ENCODE measurements around the gene PSMC3IP. TPM values are rescaled to one million over a fixed set of nuclear protein-coding genes. Genes with fewer than 3 reads are reported as not detected.

The PSMC3IP gene
- total and polyA plus RNA-seq, 10 donors, result 1.9 to 5.6 (median 3.8) TPM

GRCh38 chr17:42530952-42531454 is 46.5 kb downstream of the PSMC3IP start:
- Histone ChIP-seq H3K27ac (peak overlapping the region in 6 of 8 donors; percentile 79 to 90 (median 84)), H3K9me3 (no peaks in the 10 kb centered on the region), H3K4me1 (peaks cover 28 to 85% (median 60%) of the 10 kb centered on the region in 6 donors), H3K36me3 (no peaks in the 10 kb centered on the region), H3K4me3 (no peak overlapping the region), H3K27me3 (replicated peaks in 1 of 7) (no peaks in the 10 kb centered on the region)
- DNase-seq, result no peak
- TF ChIP-seq, protein P1, sequence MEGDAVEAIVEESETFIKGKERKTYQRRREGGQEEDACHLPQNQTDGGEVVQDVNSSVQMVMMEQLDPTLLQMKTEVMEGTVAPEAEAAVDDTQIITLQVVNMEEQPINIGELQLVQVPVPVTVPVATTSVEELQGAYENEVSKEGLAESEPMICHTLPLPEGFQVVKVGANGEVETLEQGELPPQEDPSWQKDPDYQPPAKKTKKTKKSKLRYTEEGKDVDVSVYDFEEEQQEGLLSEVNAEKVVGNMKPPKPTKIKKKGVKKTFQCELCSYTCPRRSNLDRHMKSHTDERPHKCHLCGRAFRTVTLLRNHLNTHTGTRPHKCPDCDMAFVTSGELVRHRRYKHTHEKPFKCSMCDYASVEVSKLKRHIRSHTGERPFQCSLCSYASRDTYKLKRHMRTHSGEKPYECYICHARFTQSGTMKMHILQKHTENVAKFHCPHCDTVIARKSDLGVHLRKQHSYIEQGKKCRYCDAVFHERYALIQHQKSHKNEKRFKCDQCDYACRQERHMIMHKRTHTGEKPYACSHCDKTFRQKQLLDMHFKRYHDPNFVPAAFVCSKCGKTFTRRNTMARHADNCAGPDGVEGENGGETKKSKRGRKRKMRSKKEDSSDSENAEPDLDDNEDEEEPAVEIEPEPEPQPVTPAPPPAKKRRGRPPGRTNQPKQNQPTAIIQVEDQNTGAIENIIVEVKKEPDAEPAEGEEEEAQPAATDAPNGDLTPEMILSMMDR (IDR thresholded peaks at IDR 0.05 in 8 of 11, conservative IDR thresholded peaks at IDR 0.05 in 3 of 11), result no peak
- TF ChIP-seq POLR2A (IDR thresholded peaks at IDR 0.05) (no peak), POLR2AphosphoS5 (IDR thresholded peaks at IDR 0.05) (no peak)
- 82 to 100% (median 90%) methylated on average over 1 to 2 of the region's 2 CpGs for WGBS, 5 donors
- intact Hi-C loops (cut with DNase I; ENCODE audit: low total_unique reads), result no loop called here

DNA sequence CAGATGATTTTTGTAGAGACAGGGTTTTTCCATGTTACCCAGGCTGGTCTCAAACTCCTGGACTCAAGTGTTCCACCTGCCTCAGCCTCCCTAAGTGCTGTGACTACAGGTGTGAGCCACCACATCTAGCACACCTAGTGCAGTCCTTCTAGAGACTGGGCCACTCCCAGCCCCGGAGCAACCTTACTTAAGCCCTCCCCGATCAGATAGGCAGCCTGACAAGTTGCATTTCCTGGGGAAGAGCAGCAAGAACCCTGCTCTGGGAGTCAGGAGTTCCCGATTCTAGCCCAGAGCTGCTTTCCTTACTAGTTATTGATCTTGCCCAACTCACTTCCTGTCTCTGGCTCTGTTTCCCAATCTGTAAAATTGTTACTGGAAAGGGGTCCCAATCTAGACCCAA is 48.5 kb downstream of the PSMC3IP start:
- Histone ChIP-seq H3K27me3 (replicated peaks in 1 of 7) (no peaks in the 10 kb centered on the region), H3K9me3 (no peaks in the 10 kb centered on the region), H3K36me3 (no peaks in the 10 kb centered on the region), H3K4me3 (no peak overlapping the region), H3K4me1 (peaks cover 21 to 85% (median 54%) of the 10 kb centered on the region in 6 donors), H3K27ac (peak overlapping the region in 2 of 8 donors; percentile 30 to 84)
- 30 to 48% (median 35%) methylated on average over 3 of the region's 3 CpGs for WGBS, 5 donors
- no peak for DNase-seq
- TF ChIP-seq, protein P1 (IDR thresholded peaks at IDR 0.05 in 8 of 11, conservative IDR thresholded peaks at IDR 0.05 in 3 of 11), result no peak
- TF ChIP-seq POLR2A (IDR thresholded peaks at IDR 0.05), result no peak
- TF ChIP-seq POLR2AphosphoS5 (IDR thresholded peaks at IDR 0.05), result no peak
- intact Hi-C loops (cut with DNase I; ENCODE audit: low total_unique reads), result no loop called here

DNA sequence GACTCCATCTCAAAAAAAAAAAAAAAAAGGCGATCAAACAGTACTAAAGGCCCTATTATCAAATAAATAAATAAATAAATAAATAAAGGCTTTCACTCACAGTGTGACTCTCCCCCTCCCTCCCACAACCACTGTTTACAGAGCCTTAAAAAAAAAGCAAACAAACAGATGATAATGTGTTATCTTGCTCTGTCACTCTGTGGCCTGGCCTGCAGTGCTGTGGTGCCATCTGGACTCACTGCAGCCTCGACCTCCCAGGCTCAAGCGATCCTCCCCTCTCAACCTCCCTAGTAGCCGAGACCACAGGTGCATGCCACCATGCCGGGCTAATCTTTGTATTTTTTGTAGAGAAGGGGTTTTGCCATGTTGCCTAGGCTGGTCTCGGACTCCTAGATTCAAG is 49.6 kb downstream of the PSMC3IP start:
- 89 to 98% (median 93%) methylated on average over 6 of the region's 6 CpGs for WGBS, 5 donors
- H3K9me3 ChIP-seq, result no peaks in the 10 kb centered on the region
- H3K27me3 ChIP-seq (replicated peaks in 1 of 7), result no peaks in the 10 kb centered on the region
- no peak for TF ChIP-seq POLR2A (IDR thresholded peaks at IDR 0.05)
- intact Hi-C loops (cut with DNase I; ENCODE audit: low total_unique reads), result no loop called here
- no peak overlapping the region for H3K27ac ChIP-seq
- H3K36me3 ChIP-seq, result peaks cover 0 to 9% (median 0%) of the 10 kb centered on the region in 6 donors
- no peak for DNase-seq
- H3K4me1 ChIP-seq, result peaks cover 21 to 88% (median 53%) of the 10 kb centered on the region in 6 donors
- no peak overlapping the region for H3K4me3 ChIP-seq

- WGBS, 5 donors, result 58 to 91% (median 74%) methylated on average over 6 of the region's 6 CpGs
- intact Hi-C loops (cut with DNase I; ENCODE audit: low total_unique reads), result no loop called here
Measured at GRCh38 chr17:42526031-42526444, 51.5 kb downstream of the PSMC3IP start.

DNA sequence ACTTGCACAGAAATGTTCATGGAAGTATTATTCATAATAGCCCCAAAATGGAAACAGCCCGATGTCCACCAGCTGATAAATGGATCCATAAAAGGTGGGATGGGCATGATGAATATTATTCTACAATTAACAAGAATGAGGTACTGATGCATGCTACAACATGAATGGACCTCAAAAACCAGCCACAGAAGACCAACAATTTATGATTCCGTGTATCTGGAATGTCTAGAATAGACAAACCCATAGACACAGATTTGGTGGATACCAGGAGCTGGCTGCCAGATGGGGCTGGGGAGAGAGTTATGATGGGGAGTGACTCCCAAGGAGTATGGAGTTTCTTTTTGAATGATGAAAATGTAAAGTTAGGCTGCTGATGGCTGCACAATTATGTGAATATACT is 52.3 kb downstream of the PSMC3IP start:
- Histone ChIP-seq H3K36me3 (peaks cover 0 to 30% (median 14%) of the 10 kb centered on the region in 6 donors), H3K4me3 (no peak overlapping the region), H3K27ac (peak overlapping the region in 6 of 8 donors; percentile 62 to 78 (median 74)), H3K4me1 (peaks cover 17 to 88% (median 53%) of the 10 kb centered on the region in 6 donors), H3K9me3 (no peaks in the 10 kb centered on the region), H3K27me3 (replicated peaks in 1 of 7) (no peaks in the 10 kb centered on the region)
- no peak for DNase-seq
- intact Hi-C loops (cut with DNase I; ENCODE audit: low total_unique reads), result no loop called here
- TF ChIP-seq, protein P1 (IDR thresholded peaks at IDR 0.05 in 8 of 11, conservative IDR thresholded peaks at IDR 0.05 in 3 of 11), result no peak
- TF ChIP-seq POLR2AphosphoS5 (IDR thresholded peaks at IDR 0.05), result no peak
- TF ChIP-seq POLR2A (IDR thresholded peaks at IDR 0.05), result no peak
- WGBS, 5 donors, result 77 to 96% (median 94%) methylated on average over 2 of the region's 2 CpGs

More at GRCh38 chr17:42526031-42526444, 51.5 kb downstream of the PSMC3IP start:
- TF ChIP-seq POLR2A (IDR thresholded peaks at IDR 0.05), result no peak
- peak in 2 of 3 donors; percentile 35 to 47 for TF ChIP-seq POLR2AphosphoS5 (IDR thresholded peaks at IDR 0.05)
- no peaks in the 10 kb centered on the region for H3K9me3 ChIP-seq
- peaks cover 17 to 88% (median 53%) of the 10 kb centered on the region in 6 donors for H3K4me1 ChIP-seq
- peak overlapping the region in 7 of 8 donors; percentile 62 to 78 (median 73) for H3K27ac ChIP-seq
- H3K4me3 ChIP-seq, result no peak overlapping the region
- H3K27me3 ChIP-seq (replicated peaks in 1 of 7), result no peaks in the 10 kb centered on the region
- peak; percentile 69 for DNase-seq
- H3K36me3 ChIP-seq, result peaks cover 0 to 28% (median 13%) of the 10 kb centered on the region in 6 donors
